ENCODE results near the gene C19orf81. TPM values are rescaled to one million over a fixed set of nuclear protein-coding genes. Genes with fewer than 3 reads are reported as not detected.

C19orf81 gene
- total RNA-seq, 1 experiment from 2014 or later: 22.4 TPM

DNA sequence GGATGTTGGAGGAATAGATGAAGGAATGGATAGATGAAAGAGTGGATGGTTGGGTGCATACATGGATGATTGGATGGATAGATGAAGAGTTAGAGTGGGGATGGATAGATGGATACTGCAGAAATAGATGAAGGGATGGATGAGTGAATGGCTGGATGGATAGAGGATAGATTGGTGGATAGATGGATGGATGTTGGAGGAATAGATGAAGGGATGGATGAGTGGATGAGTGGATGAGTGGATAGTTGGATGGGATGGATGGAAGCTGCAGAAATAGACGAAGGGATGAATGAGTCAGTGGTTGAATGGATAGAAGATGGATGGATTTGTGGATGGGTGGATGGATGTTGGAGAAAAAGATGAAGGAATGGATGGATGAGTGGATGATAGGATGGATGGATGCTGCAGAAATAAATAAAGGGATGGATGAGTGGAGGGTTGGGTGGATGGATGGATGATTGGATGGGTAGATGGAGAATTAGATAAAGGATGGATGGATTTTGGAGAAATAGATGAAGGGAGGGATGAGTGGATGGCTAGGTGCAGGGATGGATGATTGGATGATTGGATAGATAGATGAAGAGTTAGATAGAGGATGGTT, 4.8 kb upstream of the C19orf81 start:
- Mint-ChIP-seq H3K27ac (no peak overlapping the region), H3K27me3 (ENCODE audit: low read depth) (peaks cover 19% of the 10 kb centered on the region), H3K9me3 (no peaks in the 10 kb centered on the region), H3K4me1 (peaks cover 6% of the 10 kb centered on the region; the same call in 1 of the 2 replicates), H3K36me3 (no peaks in the 10 kb centered on the region), H3K4me3 (no peak overlapping the region)
- ATAC-seq (no peak), DNase-seq (ENCODE audit: low spot score) (no peak)
- ChIA-PET CTCF (interaction anchor here (1.1 to 1.4 kb wide), 2 partner anchors 36 to 88 kb away, joined by 3 read pairs; no protein-coding TSS in a partner anchor), POLR2A (no interaction called here)
- TF ChIP-seq, protein P1, sequence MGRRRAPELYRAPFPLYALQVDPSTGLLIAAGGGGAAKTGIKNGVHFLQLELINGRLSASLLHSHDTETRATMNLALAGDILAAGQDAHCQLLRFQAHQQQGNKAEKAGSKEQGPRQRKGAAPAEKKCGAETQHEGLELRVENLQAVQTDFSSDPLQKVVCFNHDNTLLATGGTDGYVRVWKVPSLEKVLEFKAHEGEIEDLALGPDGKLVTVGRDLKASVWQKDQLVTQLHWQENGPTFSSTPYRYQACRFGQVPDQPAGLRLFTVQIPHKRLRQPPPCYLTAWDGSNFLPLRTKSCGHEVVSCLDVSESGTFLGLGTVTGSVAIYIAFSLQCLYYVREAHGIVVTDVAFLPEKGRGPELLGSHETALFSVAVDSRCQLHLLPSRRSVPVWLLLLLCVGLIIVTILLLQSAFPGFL (CRISPR knock-in tag; IDR thresholded peaks at IDR 0.05; ENCODE audit: borderline replicate concordance): no peak
- no peak for TF ChIP-seq ZNF232 (CRISPR knock-in tag; IDR thresholded peaks at IDR 0.05)
- TF ChIP-seq ATF1 (CRISPR knock-in tag; IDR thresholded peaks at IDR 0.05): no peak
- no peak for TF ChIP-seq MXD4 (CRISPR knock-in tag; IDR thresholded peaks at IDR 0.05; ENCODE audit: borderline replicate concordance)

DNA sequence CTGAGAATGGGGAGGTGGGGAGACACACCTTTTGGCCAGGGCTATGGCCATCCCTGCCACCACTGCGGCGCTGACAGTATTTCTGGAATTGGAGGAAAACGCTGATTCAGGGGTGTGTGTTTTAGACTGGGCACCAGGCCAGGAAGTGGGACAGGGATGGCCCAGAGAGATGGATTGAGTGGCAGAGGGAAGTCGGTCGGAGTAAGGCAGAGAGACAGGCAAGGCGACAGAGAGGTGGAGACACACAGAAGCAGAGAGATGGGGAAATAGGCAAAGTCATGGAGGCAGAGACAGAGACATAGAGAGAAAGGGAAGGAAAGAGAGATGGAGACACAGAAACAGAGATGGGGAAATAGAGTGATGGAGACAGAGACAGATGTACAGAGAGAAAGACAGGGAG, 4.1 kb upstream of the C19orf81 start:
- ChIA-PET POLR2A (no interaction called here), CTCF (no interaction called here)
- H3K36me3 Mint-ChIP-seq: no peaks in the 10 kb centered on the region
- peaks cover 17% of the 10 kb centered on the region for H3K27me3 Mint-ChIP-seq (ENCODE audit: low read depth)
- no peaks in the 10 kb centered on the region for H3K9me3 Mint-ChIP-seq
- no peak for DNase-seq (ENCODE audit: low spot score)
- ATAC-seq: no peak
- no peak overlapping the region for H3K4me3 Mint-ChIP-seq
- TF ChIP-seq ZNF671 (CRISPR knock-in tag; IDR thresholded peaks at IDR 0.05) (no peak), TEAD4 (CRISPR knock-in tag; IDR thresholded peaks at IDR 0.05) (no peak), KAT7 (CRISPR knock-in tag; IDR thresholded peaks at IDR 0.05; ENCODE audit: borderline replicate concordance) (no peak), HMGA2 (CRISPR knock-in tag; IDR thresholded peaks at IDR 0.05) (no peak), CREB1 (CRISPR knock-in tag; IDR thresholded peaks at IDR 0.05) (no peak), SOX15 (CRISPR knock-in tag; IDR thresholded peaks at IDR 0.05) (no peak), NFE2L1 (CRISPR knock-in tag; IDR thresholded peaks at IDR 0.05) (no peak), FOXP1 (CRISPR knock-in tag; IDR thresholded peaks at IDR 0.05; ENCODE audit: borderline replicate concordance) (no peak), FOXJ3 (CRISPR knock-in tag; IDR thresholded peaks at IDR 0.05; ENCODE audit: borderline replicate concordance) (no peak), ZNF121 (CRISPR knock-in tag; IDR thresholded peaks at IDR 0.05) (no peak), ETV6 (CRISPR knock-in tag; IDR thresholded peaks at IDR 0.05) (no peak), OVOL2 (CRISPR knock-in tag; IDR thresholded peaks at IDR 0.05; ENCODE audit: borderline replicate concordance) (no peak)
- TF ChIP-seq, protein P2, sequence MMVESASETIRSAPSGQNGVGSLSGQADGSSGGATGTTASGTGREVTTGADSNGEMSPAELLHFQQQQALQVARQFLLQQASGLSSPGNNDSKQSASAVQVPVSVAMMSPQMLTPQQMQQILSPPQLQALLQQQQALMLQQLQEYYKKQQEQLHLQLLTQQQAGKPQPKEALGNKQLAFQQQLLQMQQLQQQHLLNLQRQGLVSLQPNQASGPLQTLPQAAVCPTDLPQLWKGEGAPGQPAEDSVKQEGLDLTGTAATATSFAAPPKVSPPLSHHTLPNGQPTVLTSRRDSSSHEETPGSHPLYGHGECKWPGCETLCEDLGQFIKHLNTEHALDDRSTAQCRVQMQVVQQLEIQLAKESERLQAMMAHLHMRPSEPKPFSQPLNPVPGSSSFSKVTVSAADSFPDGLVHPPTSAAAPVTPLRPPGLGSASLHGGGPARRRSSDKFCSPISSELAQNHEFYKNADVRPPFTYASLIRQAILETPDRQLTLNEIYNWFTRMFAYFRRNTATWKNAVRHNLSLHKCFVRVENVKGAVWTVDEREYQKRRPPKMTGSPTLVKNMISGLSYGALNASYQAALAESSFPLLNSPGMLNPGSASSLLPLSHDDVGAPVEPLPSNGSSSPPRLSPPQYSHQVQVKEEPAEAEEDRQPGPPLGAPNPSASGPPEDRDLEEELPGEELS (CRISPR knock-in tag; IDR thresholded peaks at IDR 0.05): no peak
- TF ChIP-seq, protein P3, sequence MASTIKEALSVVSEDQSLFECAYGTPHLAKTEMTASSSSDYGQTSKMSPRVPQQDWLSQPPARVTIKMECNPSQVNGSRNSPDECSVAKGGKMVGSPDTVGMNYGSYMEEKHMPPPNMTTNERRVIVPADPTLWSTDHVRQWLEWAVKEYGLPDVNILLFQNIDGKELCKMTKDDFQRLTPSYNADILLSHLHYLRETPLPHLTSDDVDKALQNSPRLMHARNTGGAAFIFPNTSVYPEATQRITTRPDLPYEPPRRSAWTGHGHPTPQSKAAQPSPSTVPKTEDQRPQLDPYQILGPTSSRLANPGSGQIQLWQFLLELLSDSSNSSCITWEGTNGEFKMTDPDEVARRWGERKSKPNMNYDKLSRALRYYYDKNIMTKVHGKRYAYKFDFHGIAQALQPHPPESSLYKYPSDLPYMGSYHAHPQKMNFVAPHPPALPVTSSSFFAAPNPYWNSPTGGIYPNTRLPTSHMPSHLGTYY (CRISPR knock-in tag; IDR thresholded peaks at IDR 0.05): no peak
- TF ChIP-seq, protein P4, sequence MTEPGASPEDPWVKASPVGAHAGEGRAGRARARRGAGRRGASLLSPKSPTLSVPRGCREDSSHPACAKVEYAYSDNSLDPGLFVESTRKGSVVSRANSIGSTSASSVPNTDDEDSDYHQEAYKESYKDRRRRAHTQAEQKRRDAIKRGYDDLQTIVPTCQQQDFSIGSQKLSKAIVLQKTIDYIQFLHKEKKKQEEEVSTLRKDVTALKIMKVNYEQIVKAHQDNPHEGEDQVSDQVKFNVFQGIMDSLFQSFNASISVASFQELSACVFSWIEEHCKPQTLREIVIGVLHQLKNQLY (CRISPR knock-in tag; IDR thresholded peaks at IDR 0.05): no peak
- TF ChIP-seq, protein P5, sequence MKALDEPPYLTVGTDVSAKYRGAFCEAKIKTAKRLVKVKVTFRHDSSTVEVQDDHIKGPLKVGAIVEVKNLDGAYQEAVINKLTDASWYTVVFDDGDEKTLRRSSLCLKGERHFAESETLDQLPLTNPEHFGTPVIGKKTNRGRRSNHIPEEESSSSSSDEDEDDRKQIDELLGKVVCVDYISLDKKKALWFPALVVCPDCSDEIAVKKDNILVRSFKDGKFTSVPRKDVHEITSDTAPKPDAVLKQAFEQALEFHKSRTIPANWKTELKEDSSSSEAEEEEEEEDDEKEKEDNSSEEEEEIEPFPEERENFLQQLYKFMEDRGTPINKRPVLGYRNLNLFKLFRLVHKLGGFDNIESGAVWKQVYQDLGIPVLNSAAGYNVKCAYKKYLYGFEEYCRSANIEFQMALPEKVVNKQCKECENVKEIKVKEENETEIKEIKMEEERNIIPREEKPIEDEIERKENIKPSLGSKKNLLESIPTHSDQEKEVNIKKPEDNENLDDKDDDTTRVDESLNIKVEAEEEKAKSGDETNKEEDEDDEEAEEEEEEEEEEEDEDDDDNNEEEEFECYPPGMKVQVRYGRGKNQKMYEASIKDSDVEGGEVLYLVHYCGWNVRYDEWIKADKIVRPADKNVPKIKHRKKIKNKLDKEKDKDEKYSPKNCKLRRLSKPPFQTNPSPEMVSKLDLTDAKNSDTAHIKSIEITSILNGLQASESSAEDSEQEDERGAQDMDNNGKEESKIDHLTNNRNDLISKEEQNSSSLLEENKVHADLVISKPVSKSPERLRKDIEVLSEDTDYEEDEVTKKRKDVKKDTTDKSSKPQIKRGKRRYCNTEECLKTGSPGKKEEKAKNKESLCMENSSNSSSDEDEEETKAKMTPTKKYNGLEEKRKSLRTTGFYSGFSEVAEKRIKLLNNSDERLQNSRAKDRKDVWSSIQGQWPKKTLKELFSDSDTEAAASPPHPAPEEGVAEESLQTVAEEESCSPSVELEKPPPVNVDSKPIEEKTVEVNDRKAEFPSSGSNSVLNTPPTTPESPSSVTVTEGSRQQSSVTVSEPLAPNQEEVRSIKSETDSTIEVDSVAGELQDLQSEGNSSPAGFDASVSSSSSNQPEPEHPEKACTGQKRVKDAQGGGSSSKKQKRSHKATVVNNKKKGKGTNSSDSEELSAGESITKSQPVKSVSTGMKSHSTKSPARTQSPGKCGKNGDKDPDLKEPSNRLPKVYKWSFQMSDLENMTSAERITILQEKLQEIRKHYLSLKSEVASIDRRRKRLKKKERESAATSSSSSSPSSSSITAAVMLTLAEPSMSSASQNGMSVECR (CRISPR knock-in tag; IDR thresholded peaks at IDR 0.05; ENCODE audit: borderline replicate concordance): no peak
- TF ChIP-seq, protein P6, sequence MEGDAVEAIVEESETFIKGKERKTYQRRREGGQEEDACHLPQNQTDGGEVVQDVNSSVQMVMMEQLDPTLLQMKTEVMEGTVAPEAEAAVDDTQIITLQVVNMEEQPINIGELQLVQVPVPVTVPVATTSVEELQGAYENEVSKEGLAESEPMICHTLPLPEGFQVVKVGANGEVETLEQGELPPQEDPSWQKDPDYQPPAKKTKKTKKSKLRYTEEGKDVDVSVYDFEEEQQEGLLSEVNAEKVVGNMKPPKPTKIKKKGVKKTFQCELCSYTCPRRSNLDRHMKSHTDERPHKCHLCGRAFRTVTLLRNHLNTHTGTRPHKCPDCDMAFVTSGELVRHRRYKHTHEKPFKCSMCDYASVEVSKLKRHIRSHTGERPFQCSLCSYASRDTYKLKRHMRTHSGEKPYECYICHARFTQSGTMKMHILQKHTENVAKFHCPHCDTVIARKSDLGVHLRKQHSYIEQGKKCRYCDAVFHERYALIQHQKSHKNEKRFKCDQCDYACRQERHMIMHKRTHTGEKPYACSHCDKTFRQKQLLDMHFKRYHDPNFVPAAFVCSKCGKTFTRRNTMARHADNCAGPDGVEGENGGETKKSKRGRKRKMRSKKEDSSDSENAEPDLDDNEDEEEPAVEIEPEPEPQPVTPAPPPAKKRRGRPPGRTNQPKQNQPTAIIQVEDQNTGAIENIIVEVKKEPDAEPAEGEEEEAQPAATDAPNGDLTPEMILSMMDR (IDR thresholded peaks at IDR 0.05): no peak
- TF ChIP-seq, protein P7, sequence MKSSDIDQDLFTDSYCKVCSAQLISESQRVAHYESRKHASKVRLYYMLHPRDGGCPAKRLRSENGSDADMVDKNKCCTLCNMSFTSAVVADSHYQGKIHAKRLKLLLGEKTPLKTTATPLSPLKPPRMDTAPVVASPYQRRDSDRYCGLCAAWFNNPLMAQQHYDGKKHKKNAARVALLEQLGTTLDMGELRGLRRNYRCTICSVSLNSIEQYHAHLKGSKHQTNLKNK (CRISPR knock-in tag; IDR thresholded peaks at IDR 0.05): no peak
- no peak overlapping the region for H3K27ac Mint-ChIP-seq
- H3K4me1 Mint-ChIP-seq: peaks cover 10% of the 10 kb centered on the region
